OCI-LY1 (cell line): ENCODE results near the gene HLA-DPA1.

Experiments
- CTCF ChIP-seq: fragments of 200-600 bp; sonication (generic), shearing (Covaris generic); IDR thresholded peaks from 2 replicates; pipeline ENCODE4 v1.5.1; 2017; ENCODE audit warnings: mild to moderate bottlenecking, antibody characterized with exemption, low read length, moderate library complexity, mixed read lengths
- EZH2 ChIP-seq: fragments of 200-600 bp; sonication (generic), shearing (Covaris generic); IDR thresholded peaks from 2 replicates; pipeline ENCODE4 v1.8.0; 2017; ENCODE audit warnings: borderline replicate concordance, mixed run types, mild to moderate bottlenecking, antibody characterized with exemption, low read length, moderate library complexity, mixed read lengths

DNA sequence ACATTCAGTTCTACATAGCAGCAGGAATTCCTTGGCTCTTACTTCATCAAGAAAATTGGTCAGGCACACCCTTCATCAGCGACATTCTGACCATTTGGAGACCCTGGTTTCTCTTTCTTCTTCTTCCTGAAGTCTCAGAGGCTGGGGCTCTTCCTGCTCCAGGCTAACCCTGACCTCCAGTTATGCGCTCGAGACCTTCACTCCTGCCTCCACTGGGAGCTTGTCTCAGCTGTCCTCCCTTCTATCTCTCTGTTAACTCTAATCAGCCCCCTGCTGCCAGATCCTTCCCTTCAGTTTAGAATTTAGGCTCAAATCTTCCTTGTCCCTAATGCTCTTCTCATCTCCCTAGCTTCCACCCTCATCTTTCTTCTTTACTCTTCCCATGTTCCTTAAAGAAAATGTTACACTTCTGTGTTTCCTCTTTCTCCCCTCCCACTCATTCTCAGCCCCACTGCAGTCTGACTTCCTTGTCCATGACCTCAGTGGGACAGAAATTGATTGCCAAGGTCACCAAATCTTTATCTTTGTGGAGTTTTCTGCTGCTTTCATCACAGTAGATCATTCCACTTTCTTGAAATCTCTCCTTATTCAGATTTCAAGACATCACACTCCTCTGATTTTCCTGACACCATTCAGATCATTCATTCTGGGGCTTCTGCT is 55.6 kb downstream of the HLA-DPA1 start:
- TF ChIP-seq CTCF (no peak), EZH2 (no peak)
